ENCODE measurements around the gene NDUFS1.

DNA sequence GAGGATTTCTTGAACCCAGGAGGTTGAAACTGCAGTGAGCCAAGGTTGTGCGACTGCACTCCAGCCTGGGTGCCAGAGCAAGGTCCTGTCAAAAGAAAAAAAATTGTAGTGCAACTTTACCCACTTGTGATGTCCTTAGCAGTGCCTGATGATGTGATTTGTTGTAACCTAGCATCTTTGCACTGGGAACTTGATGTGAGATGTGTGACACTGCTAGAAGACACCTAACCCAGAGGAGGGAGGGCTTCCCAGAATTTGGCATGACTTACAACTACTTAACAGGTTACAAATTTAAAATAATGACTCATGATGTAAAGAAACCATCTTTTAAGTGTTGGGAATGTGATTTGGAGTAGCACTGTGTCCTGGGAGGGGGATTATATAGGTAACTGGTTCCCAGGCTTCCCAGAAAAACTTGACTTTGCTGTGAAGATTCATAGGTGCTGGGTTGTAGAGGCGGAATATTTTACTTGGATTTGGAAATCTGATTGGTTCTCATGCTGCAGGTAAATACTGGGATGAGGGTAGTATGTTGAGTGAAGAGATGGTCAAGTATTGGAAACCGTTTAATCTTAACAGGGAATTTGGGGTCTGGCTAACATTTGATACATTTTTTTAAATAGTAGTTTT lies 4.1 kb upstream of the NDUFS1 start:
- TF ChIP-seq, protein P1, sequence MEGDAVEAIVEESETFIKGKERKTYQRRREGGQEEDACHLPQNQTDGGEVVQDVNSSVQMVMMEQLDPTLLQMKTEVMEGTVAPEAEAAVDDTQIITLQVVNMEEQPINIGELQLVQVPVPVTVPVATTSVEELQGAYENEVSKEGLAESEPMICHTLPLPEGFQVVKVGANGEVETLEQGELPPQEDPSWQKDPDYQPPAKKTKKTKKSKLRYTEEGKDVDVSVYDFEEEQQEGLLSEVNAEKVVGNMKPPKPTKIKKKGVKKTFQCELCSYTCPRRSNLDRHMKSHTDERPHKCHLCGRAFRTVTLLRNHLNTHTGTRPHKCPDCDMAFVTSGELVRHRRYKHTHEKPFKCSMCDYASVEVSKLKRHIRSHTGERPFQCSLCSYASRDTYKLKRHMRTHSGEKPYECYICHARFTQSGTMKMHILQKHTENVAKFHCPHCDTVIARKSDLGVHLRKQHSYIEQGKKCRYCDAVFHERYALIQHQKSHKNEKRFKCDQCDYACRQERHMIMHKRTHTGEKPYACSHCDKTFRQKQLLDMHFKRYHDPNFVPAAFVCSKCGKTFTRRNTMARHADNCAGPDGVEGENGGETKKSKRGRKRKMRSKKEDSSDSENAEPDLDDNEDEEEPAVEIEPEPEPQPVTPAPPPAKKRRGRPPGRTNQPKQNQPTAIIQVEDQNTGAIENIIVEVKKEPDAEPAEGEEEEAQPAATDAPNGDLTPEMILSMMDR (IDR thresholded peaks at IDR 0.05): no peak
- no peak for TF ChIP-seq POLR2A (IDR thresholded peaks at IDR 0.05)

Data from thyroid gland (tissue), 4 donors.